GM19397 (cell line): Measurements from ENCODE around the gene GBA2.

Experiments used
- ATAC-seq: cut with Tn5 transposase; IDR thresholded peaks from one replicate; pipeline ENCODE4 v1.9.1; 2021; ENCODE audit warnings: mild to moderate bottlenecking, moderate library complexity; ENCODE audit not compliant: unreplicated experiment

GBA2 gene

DNA sequence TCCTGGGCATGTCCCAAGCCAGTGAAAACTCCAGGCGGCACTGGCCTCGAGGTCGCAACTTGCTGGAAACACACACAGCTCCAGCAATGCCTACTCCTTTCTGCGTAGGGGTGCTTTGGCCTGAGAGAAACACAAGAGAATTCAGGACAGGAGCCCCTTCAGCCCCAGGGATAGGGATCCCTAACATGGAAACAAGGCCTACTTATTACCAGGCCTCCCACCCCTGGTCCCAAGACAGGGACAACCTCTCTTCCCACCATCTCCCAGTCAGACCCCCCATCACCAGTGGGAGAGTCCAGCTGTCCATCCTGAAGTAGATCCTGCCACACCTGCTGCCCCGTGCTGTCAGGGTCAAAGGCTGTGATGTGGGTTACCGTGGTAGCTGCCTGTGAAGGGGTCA, 8.8 kb downstream of the GBA2 start:
- ATAC-seq = no peak

DNA sequence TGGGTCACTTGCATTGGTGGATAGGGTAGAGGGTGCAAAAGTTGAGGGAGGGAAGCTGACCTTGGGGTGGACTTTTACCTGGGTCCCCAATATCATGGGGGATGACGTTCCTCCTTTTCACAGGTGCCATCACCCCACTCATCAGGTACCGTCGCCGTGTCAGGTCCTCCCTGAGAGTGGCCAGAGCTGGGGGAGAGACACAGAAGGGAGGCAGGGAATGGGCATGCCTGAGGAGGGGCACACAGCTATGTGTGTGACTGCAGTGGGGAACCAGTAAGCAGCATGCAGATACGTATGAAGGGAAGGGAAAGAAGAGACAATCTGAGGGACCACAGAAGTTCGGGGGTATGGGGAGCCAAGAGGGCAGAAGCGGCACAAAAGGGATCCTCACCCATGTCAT, 10.1 kb downstream of the GBA2 start:
- no peak for ATAC-seq

DNA sequence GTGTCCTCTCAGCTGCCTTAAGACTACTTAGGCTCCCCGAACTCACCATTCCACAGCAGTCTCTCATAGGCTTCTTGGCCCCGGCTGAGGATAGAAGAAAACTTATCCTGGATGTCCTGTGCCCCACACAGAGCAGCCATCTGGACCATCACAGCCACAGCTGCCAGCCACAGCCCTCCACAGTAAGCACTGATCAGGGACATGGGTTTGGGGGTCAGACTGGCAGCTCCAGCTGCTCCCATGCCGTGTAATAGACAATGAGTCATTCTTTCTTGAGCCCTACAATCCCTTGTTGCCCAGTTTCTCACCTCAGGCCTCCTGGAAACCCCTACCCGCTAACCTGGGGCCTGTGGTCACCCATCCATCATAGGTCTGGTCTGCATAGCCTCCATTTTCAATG, 10.8 kb downstream of the GBA2 start:
- ATAC-seq = no peak

DNA sequence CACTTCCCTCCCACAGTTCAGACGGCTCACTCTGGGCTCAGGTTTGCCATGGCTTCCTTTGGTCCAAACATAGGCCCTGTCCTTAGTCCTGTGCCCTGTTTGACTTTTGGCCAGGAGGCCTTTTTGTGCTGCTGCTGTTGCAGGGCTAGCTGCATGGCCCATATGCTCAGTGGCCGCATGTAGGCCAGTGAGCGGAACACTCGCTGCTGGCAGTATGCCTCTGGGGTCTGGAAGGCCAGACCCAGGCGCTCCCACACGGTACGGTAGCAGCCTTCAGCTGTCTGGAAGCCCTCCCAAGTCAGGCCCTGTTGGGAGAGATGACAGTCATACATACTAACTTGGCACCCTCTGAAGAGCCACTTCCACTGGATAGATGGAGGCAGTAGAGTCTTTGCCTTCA, 11.9 kb downstream of the GBA2 start:
- ATAC-seq = no peak

DNA sequence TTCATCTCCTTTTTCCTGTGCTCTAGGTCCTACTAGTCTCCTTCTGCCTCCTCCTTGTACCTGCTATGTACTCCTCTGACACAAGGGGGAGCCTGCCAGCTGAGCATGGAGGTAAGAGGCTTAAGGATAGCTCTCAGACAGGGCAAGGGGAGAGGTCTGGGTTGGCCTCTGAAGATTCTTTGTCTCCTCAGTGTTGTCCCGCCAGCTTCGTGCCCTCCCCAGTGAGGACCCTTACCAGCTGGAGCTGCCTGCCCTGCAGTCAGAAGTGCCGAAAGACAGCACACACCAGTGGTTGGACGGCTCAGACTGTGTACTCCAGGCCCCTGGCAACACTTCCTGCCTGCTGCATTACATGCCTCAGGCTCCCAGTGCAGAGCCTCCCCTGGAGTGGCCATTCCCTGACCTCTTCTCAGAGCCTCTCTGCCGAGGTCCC, 12.8 kb downstream of the GBA2 start:
- ATAC-seq = no peak

GRCh38 chr9:35734096-35734495, 14.9 kb downstream of the GBA2 start:
- no peak for ATAC-seq

DNA sequence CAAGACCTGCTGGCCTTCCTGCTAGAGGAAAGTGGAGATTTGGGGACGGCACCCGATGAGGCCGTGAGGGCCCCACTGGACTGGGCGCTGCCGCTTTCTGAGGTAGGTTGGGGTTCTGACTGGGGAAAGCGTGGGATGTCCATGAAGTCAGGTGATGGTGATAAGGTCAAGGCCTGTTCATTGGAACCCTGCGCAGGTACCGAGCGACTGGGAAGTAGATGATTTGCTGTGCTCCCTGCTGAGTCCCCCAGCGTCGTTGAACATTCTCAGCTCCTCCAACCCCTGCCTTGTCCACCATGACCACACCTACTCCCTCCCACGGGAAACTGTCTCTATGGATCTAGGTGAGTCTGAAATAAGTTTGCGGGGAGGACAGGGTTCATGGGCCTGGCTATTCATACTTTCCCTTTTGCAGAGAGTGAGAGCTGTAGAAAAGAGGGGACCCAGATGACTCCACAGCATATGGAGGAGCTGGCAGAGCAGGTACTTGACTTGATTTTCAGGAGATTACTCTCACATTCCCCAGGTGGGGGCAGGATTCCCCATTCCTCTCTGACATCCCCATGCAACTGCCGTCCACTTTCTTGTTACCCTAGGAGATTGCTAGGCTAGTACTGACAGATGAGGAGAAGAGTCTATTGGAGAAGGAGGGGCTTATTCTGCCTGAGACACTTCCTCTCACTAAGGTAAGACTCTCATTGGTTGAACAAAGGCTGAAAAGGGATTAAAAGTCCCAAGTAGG, 16.1 kb downstream of the GBA2 start:
- no peak for ATAC-seq

DNA sequence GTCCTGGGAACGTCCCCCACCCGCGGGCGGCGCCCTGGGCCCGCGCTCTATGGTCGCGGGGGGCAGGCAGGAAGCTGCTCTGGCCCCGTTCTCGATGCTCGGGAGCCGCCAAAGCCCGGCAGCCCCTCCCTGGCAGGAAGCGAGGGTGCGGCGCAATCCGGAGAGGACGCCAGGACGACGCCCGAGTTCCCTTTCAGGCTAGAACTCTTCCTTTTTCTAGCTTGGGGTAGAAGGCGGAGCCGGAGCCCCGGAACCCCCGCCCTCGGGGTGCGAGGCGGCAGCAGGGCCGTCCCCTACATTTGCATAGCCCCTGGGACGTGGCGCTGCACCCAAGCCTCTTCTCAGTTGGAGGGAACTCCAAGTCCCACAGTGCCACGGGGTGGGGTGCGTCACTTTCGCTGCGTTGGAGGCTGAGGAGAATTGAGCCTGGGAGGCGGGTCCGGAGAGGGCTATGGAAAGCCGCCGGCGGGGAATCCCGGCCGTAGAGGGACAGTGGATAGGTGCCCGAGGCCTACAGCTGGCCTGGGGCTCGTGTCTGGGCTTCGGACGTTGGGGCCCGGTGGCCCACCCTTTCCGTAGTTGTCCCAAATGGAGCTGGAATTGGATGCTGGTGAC, 16.7 kb downstream of the GBA2 start, which contains the start of the genes CREB3 and TLN1:
Gene CREB3 (plus strand): TSS at position 482 of the 615 bp plus-strand sequence. CDS start 107 bp downstream, at position 589.
Gene TLN1 (minus strand): TSS at position 11 of the 615 bp plus-strand sequence. CDS start 6,501 bp downstream, outside the sequence.
- peak; percentile 78 for ATAC-seq

DNA sequence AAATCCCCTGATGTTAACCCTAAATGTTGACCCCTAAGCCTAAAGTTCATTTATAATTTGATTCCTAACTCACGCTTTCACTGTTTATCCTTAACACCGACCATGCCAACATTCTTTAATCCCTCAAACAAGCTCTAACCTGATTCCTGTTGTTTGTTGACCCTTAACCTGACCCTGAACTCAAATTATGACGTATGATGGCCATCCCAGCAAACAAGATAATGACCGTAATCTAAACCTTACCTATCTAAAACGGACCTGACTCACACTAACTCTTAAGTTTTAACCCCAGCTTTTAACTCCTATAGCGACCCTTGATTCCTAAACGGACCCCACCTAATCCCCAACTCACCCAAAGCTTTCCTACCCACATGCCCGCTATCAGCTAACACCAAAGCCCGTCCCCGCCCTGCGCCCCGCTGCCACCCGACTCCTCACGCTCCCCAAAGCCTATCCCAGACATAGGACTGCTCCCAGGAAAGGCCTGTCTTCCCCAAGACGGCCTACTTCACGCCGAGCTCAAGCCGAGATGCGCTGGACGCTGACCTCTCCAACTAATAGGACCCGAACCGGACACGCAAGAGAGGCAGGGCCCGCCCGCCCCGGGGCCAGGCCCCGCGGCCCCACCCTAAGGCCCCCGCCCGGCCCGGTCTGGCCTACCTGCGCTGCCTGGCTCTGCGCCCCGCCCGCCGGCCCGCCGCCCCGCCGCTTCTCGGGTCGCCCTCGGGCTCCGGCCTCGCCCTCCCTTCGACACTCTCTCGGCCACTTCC, 17.4 kb downstream of the GBA2 start:
- peak; percentile 0 for ATAC-seq

DNA sequence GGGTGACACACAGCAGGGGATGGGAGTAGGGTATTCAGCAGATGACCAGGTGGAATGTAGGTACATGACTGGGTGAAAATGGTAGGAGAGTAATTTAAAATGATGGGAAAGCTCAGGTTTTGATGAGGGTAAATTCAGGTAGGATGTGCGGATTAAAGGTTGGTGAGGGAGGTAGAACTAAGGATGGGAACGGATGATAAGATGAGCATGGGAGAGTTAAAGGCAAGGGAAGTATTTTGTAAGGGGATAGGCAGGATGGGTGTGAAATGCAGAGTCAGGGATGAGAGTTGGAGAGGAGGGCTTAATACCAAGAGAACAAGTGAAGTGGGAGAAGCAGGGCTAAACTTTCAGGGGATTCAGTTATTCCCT, 18.6 kb downstream of the GBA2 start:
- ATAC-seq = no peak

DNA sequence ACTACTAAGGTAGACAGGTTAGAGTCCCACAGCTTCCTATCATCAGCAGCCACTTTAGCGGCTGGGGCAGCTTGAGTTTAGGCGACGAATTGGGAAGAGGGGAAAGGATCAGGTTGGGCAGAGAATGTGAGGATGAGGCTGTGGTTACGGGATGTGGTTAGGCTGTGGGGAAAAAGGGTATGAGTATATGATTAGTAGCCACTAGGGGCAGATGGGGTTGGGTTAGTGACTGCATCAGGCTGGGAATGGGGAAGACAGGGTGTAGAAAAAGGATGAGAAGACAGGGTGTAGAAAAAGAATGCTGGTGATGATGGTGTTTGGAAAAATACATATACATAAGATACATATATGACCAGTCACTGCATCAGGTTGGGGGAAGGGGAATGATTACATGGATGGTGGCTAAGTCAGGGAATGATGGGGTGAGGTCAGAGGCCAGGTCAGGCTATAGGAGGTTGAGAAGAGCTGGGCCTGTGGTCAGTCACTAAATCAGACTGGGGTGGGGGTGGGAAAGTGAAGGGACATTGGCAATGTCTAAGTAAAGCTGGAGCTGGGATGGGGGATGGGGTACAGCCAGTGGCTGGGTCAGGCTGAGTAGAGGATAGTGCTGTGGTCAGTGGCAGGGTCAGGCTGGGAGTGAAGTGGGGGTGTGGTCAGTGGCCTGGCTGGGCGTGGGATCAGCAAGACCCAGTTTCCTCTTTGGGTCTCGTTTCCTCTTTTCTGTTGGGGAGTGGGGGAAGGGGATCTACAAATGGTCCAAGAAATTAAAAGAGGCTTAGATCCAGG, 19.1 kb downstream of the GBA2 start:
- ATAC-seq = no peak

DNA sequence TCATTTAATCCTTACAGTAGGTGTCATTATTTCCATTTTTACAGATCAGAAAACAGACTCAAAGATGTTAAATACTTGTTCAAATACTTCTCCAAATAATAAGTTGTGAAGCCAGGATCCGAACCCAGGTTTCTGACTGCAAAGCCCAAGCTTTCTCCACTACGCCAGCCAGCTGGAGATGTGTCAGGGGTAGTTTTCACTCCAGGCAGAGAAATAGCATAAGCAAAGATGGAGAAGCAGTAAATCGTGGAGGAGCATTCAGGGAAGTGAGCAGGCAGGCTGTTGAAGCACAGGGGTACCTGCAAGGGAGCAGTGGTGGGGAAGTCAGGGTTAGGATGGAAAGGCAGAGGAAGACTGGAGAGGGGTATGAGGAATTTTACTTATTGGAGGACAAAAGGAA, 19.9 kb downstream of the GBA2 start:
- ATAC-seq = no peak

DNA sequence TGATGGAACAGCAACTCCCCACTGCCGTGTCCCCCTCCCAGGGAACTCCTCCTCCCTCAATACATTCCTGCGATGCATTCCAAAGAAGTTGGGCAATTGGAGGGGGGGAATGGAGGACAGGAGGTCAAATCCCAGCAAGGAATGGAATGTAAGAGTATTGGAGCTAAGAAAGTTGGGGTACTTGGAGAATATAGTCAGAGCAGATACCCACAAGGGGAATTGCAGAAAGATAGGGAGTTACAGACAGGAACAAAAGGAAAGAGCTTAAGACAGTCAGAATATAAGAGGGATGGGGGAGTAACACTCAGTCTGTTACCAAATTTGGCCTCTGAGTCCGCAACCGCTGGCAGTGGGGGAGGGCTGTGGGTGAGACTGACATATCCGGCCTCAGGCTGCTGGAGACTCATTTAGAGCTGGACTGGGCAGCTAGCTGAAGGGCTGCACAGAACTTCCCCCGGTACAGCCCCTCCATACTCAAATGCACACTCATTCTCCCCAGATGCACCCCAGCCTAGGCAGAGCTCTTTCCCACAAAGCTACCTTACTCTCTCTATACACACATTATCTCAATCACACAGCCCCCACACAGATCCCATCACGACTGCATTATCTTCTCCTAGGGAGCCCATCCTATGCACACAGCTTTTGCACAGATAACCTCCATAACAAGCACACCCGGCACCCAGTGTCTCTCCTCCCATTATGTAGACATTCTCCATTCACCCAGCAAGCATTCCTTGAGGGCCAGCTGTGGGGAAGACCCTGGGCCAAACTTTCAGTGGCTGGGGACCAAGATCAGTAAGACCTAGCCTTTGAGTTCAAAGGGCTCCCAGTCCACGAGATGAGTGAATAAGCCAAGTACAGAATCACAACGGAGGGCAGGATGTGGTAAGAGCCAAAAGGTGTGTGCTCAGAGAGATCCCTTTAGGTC, 20.7 kb downstream of the GBA2 start:
- ATAC-seq = no peak

DNA sequence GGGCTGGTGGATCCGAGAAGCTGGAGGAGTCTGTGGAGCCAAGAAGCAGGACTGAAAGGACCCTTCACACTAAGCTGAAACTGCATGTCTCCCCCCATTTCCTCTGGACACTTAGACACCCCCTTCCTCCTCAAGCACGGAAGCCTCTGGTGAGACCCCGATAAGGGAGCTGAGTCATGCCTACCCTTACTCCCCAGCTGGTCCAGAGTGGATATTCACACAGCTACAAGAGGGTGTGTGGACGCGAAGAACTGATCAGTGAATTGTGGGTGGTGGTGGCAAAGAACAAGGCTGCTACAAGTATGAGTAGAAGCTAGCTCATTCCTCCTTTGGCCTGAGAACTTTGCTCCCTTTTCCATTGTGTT, 21.4 kb downstream of the GBA2 start:
- ATAC-seq = no peak

DNA sequence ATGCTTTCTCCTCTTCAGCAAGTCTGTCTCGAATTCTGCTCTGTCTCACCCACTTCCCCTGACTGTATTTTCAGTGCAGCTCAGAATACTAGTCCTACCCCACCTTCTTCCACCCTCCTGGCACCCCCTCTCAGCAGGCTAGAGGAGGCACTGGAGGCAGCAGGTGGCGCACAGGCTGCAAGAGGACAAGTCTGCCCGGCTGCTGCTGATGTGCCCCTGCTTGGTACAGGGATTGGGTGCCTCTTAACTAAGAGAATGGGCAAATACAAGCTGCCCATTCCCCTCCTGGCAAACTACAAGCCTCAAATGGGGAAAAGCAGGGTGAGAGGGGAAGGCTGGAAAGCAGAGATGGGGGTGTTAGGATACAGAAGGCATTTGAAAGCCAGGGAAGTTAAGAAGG, 22.1 kb downstream of the GBA2 start:
- peak; percentile 42 for ATAC-seq

GRCh38 chr9:35725362-35725761, 23.7 kb downstream of the GBA2 start:
- no peak for ATAC-seq

DNA sequence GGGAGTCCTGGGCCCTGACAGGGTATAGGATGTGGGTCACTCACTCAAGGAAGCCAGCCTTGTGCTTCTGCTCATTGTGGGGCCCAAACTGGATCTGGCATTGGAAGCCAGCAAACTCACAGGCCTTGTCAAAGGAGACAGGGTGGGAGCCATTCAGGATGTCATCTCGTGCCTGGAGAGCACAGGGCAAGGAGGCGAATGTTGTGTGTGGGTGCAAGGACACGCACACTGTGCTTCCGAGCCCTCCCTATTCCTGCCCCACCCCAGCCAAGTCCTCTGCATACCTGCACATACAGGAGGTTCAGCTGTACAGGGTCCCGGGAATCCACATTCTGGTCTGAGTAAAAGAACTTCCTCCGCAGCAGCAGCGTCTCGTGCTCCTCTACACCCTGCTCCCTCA, 25.1 kb downstream of the GBA2 start:
- ATAC-seq = no peak

DNA sequence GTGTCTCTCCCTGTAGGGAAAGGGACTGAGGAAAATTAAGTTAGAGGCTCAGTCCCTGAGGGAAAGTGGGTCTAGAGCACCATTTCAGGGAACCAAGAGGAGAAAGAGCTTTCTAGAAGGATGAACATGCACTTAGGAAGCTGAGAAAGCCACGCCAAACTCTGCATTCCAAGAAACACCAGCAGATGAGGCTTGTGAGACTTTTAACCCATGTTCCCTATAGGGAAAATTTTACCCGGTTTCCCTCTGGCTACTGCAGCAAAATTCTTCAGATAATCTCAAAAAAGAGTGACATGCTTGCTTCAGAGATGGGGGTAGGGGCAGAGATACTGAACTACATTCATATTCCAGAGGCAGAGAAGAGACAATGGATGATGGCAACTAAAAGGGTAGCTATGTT, 25.6 kb downstream of the GBA2 start:
- ATAC-seq = no peak

DNA sequence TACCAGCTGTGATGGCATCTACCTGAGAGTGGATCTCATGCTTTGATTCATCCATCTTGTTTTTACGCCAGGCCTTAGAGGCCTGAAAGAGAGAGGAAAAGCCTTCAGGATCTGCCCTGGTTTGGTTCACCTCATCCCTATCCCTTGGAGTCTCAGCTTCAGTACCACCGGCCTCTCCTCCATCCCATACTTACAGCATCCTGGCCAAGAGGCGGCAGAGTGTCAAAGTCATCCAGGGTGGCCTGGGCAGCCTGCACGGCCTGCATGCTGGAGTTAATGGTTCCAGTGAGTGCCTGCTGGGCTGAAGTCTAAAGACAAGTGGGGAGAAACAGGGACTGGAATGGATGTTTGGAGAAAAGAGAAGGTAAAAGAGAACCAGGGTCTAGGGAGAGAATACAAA, 29.5 kb downstream of the GBA2 start:
- ATAC-seq = no peak
